Epithelial cell of proximal tubule (primary cell): ENCODE results near the gene GDAP1L1. TPM values are rescaled to one million over a fixed set of nuclear protein-coding genes. Genes with fewer than 3 reads are reported as not detected.
"Not testable (repeated sequence)": the region's sequence is repeated elsewhere in the genome, so short reads cannot be mapped to it uniquely, and the experiment has no call there.

ENCODE experiments used
- DNase-seq: peaks from one replicate; pipeline ENCODE4 v3.0.0-alpha.2; 2011; ENCODE audit warnings: low read depth
- H3K4me3 ChIP-seq: 2 replicates; pipeline ENCODE4 v1.5.1; 2011; ENCODE audit warnings: low read depth, mild to moderate bottlenecking, low read length
- CTCF ChIP-seq: conservative IDR thresholded peaks from 2 replicates; pipeline ENCODE4 v1.5.1; 2012; ENCODE audit warnings: low read depth, mild to moderate bottlenecking, low read length
- total RNA-seq: library from RNA; depleted of rRNA; stranded (reverse); fragments of >200 nt; gene quantifications from 2 replicates; pipeline ENCODE4 v1.2.3, GENCODE V29; 2015

GDAP1L1 gene
- total RNA-seq, 1 donor from 2014 or later, result not detected

GRCh38 chr20:44284032-44284431, 36.9 kb downstream of the GDAP1L1 start:
- no peak for DNase-seq
- no peak overlapping the region for H3K4me3 ChIP-seq
- no peak for TF ChIP-seq CTCF

- no peak overlapping the region for H3K4me3 ChIP-seq
- peak; percentile 19 for DNase-seq
- no peak for TF ChIP-seq CTCF
These were observed 40.4 kb downstream of the GDAP1L1 start for GRCh38 chr20:44287272-44288097.

- TF ChIP-seq CTCF, result no peak
- DNase-seq, result no peak
- H3K4me3 ChIP-seq, result no peak overlapping the region
These were observed 41.1 kb downstream of the GDAP1L1 start for GRCh38 chr20:44288252-44288651.

- H3K4me3 ChIP-seq, result no peak overlapping the region
- no peak for TF ChIP-seq CTCF
- no peak for DNase-seq
These were observed 44.6 kb downstream of the GDAP1L1 start for GRCh38 chr20:44291754-44292153.

- DNase-seq, result no peak
- TF ChIP-seq CTCF, result no peak
- no peak overlapping the region for H3K4me3 ChIP-seq
These were observed 48.9 kb downstream of the GDAP1L1 start for GRCh38 chr20:44296011-44296410.

- no peak for DNase-seq
- no peak for TF ChIP-seq CTCF
- H3K4me3 ChIP-seq, result no peak overlapping the region
These were observed 50.6 kb downstream of the GDAP1L1 start for GRCh38 chr20:44297721-44298120.

- H3K4me3 ChIP-seq, DNase-seq: not testable (repeated sequence)
These were observed 52.0 kb downstream of the GDAP1L1 start for GRCh38 chr20:44299011-44299535.
